NCI-H1105 treated with DMSO at 0.1 percent for 48 hours (cell line): ENCODE data around the gene SPACDR.

ENCODE experiments used
- DNase-seq: peaks from one replicate; lab custom pipeline; 2025; lab: John Stamatoyannopoulos, UW

Gene SPACDR

DNA sequence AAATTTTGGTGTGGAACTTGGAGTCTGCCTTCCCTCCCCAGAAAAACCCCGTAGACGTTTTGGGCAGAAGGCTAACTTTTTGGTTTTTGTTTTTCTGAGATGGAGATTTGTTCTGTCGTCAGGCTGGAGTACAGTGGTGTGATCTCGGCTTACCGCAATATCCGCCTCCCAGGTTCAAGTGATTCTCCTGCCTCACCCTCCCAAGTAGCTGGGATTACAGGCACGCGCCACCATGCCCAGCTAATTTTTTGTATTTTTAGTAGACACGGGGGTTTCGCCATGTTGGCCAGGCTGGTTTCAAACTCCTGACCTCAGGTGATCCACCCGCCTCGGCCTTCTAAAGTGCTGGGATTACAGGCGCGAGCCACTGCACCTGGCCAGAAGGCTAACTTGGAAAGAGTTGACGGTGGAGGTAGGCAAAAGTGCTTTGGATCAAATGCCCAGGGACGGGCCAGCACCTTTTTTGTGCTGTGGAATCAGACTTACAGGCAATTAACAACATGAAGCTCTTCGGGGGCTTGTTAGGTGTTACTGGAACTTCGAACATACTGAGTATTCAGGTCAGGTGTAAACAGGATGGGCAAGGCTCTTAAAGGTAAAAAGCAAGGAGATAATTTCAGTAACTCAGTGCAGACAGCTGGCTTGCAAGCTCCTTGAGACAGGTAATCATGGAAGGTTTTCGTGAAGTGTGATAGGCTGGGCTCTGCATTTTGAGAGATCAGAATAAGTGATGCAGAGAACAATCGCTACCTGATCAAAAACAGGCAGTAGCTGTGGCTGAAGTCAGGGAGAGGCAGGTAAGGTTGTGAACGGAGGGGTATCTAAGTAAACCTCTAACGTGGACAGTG lies 29.5 kb downstream of the SPACDR start:
- DNase-seq: no peak

DNA sequence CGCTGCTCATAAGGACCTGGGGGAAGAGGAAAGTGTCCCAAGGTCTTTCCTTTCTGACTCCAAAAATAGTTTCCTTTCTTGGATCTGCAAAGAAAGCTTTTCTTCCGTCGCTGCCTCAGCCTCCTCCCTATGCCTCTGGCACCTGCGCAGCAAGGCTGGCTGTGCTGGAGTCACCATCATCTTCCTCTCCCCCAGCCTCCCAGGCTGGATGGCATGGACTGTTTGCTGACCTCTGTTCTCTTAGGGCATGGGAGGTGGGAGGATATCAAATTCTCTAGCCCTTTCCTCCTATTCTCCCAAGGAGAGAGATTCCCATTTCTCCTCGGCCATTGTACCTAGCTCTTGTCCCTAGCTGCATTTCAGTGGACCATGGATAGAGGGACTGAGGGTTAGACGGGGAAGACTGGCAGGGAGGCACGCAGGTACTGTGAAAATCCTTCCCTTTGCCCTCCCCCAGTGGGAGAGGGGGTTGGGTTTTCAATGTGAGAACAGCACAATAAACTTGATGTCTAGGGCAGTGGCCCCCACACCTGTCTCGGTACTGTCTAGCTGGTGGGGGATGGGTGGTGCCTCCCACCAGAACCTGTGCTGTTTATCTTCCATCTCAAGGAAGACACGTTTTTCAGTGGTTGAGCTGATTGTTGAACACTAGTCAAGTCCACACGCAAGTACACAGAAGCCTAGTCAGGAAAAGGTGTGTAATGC lies 30.3 kb downstream of the SPACDR start:
- DNase-seq: no peak

DNA sequence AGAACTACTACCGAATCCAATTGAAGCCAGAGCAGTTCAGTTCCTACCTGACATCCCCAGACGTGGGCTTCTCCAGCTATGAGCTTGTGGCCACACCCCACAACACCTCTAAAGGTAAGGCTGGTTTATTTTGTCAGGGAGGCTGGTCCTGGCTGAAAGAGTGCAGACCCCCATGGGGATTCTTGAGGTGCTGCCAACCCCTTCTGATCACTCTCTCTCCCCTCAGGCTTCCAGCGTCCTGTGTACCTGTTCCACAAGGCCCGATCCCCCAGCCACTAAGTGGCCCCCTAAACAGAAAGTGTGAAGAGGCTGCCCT lies 30.8 kb downstream of the SPACDR start:
- DNase-seq: no peak

DNA sequence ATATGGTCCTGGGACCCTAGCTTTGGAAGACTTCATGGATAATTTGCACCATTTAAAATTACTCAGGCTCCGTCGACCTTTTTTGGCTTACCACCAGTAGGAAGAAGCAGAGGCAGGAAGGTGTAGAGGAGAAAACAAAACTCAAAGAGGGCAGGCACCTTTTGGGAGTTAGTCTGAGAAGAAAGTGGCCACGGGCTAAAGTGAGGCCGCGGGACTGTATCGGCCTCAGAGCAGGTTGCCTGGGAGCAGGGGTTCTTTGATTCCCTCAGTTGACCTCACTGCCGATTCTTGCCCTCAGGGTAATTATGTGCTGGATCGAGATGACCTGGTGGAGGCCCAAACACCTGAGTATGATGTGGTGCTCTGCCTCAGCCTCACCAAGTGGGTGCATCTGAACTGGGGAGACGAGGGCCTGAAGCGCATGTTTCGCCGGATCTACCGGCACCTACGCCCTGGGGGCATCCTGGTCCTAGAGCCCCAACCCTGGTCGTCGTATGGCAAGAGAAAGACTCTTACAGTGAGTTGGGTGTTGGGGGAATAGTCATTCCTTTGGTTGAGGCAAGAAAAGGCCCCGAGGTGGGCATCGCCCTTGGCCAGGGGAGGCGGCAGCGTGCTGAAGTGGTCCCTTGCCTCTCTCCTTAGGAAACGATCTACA lies 31.3 kb downstream of the SPACDR start:
- no peak for DNase-seq

DNA sequence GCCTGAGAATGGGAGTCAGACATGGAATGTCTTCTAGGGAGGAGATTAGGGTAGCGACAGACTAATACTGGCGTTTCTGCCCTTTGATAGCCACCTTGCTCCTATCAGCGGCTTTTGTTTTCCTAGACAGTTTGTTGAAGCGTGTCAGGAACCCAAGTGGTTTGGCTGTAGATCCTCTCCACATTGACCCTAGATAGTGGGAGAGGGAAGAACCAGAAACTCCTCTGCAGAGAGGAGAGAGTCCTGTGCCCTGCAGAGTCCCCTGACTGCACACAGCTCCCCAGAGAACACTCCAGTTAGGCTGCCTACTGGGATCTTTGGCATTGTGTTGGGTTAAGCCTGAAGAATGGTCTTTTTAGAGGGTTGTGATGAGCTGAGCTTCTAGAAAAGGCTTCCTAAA lies 32.0 kb downstream of the SPACDR start:
- DNase-seq: no peak

DNA sequence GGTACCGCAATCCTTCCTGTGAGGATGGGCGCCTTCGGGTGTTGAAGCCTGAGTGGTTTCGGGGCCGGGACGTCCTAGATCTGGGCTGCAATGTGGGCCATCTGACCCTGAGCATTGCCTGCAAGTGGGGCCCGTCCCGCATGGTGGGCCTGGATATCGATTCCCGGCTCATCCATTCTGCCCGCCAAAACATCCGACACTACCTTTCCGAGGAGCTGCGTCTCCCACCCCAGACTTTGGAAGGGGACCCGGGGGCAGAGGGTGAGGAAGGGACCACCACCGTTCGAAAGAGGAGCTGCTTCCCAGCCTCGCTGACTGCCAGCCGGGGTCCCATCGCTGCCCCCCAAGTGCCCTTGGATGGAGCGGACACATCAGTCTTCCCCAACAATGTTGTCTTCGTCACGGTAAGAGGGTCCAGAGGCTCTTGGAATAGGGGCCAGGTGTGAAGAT lies 32.7 kb downstream of the SPACDR start:
- no peak for DNase-seq

DNA sequence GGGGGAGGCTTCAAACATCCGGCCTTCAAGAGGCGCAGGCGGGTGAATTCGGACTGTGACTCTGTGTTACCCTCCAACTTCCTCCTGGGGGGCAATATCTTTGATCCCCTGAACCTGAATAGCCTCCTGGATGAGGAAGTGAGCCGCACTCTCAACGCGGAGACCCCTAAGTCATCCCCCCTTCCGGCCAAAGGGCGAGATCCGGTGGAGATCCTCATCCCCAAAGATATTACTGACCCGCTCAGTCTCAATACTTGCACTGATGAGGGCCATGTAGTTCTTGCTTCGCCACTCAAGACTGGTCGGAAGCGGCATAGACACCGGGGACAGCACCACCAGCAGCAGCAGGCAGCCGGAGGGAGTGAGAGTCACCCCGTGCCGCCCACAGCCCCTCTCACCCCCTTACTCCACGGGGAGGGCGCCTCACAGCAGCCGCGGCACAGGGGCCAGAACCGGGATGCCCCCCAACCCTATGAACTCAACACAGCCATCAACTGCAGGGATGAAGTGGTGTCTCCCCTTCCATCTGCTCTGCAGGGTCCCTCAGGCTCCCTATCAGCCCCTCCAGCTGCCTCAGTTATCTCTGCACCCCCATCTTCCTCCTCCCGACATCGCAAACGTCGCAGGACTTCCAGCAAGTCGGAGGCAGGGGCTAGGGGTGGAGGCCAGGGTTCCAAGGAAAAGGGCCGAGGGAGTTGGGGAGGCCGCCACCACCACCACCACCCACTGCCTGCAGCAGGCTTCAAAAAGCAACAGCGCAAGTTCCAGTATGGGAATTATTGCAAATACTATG lies 33.4 kb downstream of the SPACDR start:
- no peak for DNase-seq

DNA sequence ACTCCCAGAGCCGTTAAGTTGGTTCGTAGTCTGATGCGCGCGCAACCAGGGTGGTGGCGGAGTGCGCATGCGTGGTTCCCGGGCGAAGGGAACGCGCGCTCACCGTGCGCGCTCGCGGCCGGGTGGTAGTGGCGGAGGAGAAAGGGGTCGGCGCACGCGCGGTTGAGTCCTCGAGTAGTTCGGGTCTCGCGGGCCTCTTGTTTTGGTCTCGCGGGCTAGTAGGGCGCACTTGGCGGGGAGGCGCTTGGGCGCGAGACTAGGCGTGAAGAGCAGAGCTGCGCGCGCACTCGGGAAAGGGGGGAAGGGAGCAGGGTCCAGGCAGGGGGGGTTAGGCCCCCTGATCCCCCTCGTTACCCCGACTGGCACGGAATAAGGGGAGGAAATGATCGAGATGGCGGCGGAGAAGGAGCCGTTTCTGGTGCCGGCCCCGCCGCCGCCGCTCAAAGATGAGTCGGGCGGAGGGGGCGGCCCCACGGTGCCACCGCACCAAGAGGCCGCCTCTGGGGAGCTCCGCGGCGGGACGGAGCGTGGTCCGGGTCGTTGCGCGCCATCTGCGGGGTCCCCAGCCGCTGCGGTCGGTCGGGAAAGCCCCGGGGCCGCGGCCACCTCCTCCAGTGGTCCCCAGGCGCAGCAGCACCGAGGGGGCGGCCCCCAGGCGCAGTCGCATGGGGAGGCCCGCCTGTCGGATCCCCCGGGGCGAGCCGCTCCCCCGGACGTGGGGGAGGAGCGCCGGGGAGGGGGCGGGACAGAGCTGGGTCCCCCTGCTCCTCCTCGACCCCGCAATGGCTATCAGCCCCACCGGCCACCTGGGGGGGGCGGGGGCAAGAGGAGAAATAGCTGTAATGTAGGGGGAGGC lies 34.2 kb downstream of the SPACDR start, which contains the start of gene MEPCE:
MEPCE (plus strand) TSS at position 195 of the 856 bp plus-strand sequence; CDS start at position 383, 188 bp downstream.
- DNase-seq: peak; percentile 94

DNA sequence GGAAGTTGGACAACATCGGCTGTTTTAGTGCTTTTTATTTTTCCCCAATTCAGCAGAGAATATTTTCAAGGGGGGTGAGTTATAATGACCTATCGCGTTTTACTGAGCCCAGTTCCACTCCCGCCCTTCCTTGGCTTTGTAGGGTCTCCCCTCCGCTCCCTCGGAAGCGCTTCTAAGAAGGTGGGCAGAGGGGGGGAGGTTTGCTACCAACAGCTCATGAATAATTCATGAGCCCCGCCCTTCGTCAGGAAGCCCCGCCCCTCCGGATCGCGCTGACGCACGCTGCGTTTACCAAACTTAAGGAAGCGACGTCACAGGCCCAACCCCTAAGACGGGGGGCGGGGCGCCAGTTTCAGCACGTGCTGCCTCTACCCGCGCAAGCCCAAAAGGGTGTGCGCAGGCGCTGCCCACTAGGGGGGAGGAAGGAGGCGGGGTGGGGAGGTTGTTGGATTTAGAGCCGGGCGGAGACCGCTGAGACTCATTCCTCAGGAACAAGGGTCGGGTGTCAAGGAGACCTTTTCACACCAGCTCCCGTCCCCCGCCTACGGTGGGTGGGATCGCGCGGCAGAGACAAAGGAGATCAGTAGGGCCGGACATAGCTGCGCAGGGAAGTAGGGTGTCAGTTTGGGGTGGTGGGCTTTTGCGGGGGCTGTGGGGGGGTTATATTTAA lies 35.0 kb downstream of the SPACDR start:
- peak; percentile 97 for DNase-seq

DNA sequence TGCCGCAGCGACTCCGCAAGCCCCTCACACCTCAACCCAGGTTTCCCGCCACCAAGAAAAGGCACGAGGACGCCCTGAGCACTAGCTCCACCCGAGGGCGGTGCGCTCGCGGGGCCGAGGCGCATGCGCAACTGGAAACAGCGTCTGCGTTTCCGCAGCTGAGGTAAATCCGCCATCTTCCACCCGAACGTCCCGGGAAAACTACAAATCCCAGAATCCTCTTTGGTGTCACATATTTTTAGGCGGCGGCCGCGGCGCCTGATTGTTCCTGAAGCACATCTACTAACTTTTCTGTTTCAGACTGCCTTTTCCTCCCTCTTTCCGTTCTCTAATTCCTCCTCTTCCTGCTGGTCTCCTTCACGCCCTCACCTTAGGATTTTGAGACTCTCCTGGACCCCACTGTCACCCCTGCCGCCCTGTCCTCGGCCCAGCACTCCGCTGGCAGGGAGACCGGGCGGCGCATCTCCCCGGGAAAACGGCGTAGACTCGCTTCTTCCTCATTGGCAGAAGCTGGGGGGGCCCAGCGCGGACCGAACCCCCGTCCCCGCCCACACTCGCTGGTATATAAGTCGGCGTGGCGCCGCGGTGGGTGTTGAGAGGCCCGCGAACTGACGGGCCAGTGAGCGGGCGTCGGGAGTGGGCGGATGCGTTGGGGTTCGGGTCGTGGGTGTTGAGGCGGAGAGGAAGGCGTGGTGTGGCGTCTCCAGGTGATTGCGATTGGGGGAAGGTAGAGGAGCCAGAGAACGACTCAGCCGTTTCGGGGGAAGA lies 35.7 kb downstream of the SPACDR start, which contains the start of gene ZCWPW1:
ZCWPW1 (minus strand) TSS at position 505 of the 768 bp plus-strand sequence. CDS start 8,054 bp downstream, outside the sequence.
- peak; percentile 92 for DNase-seq

DNA sequence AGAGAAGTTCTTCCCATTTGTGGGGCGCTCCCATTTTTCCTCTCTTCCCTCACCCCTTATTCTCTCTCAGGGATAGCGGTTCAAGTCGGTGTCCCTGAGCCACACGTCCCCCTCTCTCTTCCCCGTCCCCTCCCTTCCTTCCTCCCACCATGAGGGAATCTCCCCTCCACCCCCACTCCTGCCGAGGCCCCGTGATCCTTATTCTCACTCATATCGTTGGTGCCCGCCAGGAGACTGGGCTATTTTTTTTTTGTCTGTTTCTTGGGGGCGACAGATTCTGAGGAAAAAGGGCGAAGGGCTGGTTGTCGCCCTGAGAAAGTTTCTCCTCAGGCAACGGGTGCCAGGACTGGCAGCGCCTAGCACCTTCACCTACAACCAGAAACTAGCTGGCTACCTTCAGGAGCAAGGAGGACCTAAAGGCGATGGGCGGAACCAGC lies 36.3 kb downstream of the SPACDR start:
- no peak for DNase-seq

DNA sequence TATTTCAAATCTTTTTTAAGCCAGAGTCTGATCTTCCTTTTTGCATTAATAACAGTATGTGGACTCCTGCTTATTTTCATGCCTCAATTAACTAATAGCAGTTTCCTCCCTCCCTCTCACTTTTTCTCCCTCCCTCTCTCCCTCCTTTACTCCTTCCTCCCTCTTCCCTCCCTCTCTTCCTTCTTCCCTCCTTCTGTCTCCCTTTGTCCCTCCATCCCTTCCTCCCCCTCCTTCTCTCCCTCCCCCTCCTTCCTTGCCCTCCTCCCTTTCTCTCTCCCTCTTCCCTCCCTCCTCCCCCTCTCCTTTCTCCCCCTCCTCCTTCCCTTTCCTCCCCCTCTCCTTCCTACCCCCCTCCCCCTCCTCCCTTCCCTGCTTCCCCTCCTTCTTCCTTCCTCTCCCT lies 37.5 kb downstream of the SPACDR start:
- DNase-seq: no peak

DNA sequence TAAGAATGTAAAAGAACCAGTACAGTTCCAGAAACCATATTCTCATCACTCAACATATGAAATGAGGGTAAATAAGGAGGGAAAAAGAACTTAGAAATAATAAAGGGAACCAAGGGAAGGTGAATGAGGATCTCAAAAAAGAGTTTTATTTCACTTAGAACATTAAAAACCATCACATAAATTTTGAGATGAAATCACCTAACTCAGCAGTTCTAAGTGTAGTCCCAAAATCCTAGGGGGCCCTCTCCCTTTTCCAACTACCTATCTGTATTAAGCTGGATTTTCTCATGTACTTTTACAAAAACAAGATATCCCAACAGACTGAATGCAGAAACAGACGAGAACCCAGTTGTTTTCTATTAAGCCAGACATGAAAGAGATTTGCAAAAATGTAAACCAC lies 38.7 kb downstream of the SPACDR start:
- no peak for DNase-seq

DNA sequence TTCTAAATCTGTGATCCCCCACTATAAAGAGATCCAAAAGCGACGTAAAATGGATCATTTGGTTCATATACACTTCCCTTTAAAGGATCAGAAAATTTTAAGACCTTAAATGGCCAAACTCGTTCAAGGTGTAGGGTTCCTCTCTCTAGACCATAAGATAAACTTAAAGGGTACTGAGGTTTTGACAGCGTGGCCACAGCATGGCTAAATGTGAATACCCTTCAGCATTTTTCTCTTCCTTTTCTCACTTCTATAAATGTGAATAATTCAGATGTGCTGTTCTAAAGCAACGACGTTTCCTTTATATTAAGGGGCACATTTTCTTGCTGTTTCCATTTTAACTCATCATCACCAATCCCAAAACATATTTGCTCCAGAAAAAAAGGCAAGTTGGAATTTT lies 40.7 kb downstream of the SPACDR start:
- DNase-seq: no peak

DNA sequence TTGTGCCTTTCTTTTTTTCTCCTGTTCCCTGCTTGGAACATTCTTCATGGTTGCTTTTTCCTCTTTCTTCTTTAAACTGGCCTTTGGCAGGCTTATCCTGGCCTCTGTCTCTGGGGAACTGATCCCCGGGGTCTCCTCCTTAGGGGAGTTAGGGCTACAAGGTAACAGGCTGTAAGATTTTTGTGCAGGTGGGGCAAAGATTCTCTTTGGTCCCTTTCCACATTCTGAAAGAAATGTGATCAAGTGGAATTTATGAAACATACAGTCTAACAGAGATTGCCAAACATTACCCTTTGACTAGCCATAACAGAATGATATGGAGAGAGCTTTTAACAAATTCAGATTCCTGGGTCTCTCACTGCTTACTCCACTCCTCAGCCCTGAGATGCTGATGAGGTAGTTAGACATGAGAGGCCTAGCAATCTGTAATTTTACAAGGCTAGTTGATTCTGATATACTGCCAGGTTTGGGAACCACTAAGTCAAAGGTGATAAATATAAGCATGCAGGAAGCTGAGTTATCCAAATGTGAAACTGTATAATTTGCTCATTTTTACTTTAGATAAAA lies 44.3 kb downstream of the SPACDR start:
- no peak for DNase-seq

DNA sequence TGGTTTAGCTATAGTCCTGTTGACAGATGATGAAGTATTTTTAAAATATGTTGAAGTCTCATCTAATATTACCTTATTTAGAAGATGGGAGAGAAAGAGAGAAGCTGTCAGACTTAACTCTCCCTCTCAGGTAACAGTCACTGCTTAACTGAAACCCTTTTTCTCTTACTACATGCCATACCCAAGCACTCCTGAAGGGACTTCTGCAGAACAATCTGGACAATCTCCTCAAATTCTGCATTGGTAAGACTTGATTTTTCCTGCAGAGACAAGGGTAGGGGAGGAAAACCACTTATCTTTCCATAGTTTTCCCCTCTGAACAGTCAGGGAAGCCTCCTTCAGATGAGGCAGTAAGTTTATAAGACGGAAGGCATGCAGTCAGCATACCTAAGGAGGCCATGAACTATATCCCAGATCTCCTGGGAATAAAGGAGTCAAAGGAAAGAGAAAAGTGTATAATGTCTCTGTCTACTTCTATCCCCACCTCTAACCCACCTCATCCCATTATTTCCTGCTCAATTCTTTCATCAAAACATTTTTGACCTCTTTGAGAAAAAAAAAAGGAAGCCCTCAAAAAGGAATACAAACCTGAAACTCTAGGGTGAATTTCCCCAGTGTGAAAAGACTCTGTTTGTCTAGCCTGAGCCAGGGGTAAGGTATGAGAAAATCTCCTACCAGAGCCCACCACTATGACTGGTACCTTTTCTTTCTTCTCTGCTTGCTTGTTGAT lies 45.0 kb downstream of the SPACDR start:
- DNase-seq: no peak

DNA sequence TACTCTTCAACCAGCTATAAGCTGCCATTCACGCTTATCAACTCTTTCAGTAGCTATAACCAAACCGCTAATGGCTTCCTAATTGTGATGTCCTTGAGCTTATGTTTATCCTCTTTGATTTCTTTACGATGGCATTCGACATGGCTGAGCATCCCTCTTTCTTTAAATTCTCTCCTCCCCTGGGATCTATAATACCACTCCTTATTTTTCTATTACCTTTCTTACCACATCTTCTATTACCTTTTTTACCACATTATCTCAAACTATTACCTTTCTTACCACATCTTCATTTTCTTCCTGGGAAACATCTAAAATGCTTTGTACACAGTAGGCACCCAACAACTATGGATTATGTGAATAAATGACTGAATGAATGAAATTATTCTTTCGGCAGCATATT lies 48.6 kb downstream of the SPACDR start:
- no peak for DNase-seq

DNA sequence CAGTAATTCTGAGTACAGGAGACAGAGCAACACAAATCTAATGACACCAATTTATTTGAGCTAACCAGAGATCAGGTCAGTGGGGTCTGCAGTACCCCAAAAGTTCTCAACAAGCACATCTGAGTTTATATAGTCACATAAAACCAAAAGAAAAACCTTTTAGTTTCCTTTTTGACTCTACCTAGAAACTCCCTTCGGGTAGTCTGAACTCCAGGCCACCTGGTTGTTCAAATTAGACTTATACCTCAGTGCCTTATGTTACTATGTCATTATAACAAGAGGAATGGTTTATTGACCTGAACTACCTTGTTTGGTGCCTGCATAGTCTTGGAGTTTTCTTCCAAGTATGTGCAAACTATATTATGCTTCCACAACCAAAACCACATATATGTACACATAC lies 50.2 kb downstream of the SPACDR start:
- DNase-seq: no peak

DNA sequence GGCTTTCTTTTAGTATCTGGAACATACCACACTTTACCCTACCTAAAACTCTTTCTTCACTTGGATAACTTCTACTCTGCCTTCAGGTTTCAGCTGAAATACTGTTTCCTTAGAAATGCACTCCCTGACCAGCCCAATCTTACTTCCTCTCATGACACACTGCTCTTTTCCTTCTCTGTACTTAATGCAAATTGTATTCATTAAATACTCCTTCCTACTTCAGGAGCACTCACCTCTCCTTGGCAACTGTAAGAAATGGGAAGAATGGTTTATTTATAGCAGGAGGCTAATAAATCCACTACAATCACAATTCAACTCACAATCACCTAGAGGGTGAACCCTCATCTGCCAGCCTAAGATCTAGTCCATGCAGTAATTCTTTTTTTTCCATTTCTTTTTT lies 50.7 kb downstream of the SPACDR start:
- DNase-seq: no peak
